ENCODE results near the gene TP73.

TP73 gene

DNA sequence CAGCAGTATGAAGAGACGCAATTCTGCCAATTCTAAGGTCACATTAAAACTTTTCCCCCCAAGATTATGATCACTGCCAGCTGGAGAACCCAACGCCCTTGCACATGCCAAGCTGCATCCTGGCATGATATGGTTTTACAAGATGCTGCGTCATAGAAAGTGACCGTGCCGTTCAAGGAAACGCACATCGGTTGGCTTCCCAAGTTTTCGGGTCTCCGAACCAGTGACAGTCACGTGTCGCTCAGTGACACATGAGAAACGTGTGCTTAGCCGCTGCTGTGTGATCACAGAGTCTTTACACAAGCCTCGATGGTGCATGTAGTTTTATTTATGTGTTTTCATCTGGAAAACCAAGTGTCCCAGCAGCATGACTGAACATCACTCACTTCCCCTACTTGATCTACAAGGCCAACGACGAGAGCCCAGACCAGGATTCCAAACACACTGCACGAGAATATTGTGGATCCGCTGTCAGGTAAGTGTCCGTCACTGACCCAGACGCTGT, 127.6 kb downstream of the TP73 start:
- no peak for DNase-seq (ENCODE audit: low spot score)

DNA sequence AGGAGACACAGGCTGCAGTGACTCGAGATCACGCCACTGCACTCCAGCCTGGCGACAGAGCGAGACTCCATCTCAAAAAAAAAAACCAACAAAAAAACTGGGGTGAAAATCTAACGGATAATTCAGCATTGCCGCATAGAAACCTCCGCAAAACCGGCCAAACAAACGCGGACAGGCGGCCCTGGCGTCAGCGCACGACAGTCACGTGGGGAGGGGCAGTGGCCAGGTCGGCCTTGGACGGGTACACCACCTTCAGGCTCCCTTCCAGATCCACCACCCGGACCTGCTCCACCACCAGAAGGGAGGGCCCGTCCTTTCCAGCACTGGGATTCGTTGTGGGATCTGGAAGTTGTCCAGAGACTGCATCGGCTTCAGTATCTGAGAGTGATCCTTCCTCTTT, 128.6 kb downstream of the TP73 start:
- no peak for DNase-seq (ENCODE audit: low spot score)

DNA sequence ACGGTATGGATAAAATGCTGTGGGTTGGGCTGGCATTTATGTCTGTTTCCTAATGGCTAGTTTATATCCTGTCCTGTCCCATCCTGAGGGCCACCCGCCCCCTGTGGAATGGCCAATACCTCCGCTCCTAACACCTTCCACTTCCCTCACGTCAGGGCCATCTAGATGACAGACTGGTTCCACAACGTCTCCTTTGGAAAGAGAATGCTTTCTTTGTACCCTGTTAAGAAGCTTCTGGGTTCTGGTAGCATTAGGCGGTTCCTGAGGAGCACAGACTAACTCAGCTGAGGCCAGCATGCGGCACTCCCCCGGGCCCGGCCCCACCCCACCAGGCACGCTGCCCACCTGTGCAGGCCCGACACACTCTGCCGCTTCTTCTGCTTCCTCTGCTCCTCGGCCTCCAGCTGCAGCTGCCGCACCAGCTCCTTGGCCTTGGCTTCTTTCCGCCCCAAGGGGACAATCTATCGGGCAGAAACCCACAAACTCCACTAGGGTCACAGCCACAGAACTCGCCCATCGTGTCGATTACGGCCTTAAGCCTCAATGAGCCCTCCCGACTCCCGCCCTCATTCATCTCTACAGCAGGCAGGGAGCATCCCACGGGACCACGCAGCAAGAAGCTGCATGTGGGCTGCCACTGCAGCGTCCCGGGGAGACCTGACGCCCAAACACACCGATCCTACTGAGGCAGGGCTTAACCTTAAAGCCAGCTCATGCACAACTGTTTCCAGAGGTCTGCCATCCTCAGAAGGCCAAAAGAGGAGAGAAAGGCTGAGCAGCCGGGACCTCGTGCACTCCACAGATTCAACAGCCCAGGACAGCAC, 131.5 kb downstream of the TP73 start:
- DNase-seq (ENCODE audit: low spot score): no peak

DNA sequence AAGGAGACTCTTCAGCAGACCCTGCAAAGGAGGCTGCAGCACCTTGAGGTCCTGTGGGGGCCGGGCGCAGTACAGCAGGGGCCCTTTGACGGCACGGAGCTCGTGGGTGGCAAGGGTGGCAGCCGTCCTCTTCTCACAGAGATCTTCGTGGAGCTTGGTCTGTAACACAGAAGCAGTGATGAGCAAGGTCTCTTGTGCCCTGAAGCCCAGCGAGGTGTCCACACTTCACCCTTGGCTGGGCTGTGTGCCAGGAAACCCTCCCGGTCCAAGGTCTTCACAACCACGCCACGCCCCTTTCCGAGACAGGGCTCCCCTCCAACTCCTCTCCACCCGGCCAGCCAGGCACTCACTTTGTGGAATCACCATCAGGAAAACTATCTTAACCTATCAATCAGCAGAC, 132.7 kb downstream of the TP73 start:
- no peak for DNase-seq (ENCODE audit: low spot score)

DNA sequence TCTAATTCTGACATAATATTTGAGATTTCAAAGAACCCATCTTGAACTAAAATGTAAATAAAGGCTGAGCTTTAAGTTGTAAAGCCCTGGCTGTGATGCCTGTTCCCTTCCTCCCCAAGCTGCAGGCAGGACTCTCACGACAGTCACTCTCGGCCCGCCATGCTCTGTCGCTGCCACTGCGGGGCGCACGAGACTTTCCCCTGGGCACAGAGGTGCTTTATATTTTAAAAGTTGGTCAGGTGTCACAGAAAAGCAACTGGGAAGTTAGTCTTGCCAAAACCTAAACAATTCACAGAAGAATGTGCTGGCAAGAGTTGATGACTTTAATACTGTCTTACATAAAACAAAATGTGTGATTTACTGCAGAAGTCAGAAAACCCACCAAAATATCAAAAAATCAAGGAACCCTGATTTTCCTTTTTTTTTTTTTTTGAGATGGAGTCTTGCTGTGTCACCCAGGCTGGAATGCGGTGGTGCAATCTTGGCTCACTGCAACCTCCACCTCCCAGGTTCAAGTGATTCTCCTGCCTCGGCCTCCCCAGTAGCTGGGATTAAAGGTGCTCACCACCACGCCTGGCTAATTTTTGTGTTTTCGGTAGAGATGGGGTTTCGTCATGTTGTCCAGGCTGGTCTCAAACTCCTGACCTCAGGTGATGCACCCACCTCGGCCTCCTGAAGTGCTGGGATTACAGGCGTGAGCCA, 133.3 kb downstream of the TP73 start:
- DNase-seq (ENCODE audit: low spot score): no peak

Data from Ammon's horn (tissue), 1 donor.